GM18499 (cell line): Measurements from ENCODE around the gene SLCO1C1.

Source experiments
- ATAC-seq: cut with Tn5 transposase; IDR thresholded peaks from one replicate; pipeline ENCODE4 v1.9.1; 2021; ENCODE audit warnings: moderate number of reproducible peaks; ENCODE audit not compliant: insufficient read depth, unreplicated experiment

Gene SLCO1C1

GRCh38 chr12:20792971-20793370 is 97.8 kb downstream of the SLCO1C1 start:
- no peak for ATAC-seq

- ATAC-seq = no peak
Measured at GRCh38 chr12:20798554-20798953, 103.4 kb downstream of the SLCO1C1 start.

- no peak for ATAC-seq
Measured at GRCh38 chr12:20800160-20800559, 105.0 kb downstream of the SLCO1C1 start.

- ATAC-seq = no peak
Measured at GRCh38 chr12:20801035-20801434, 105.9 kb downstream of the SLCO1C1 start.
